ENCODE results near the gene HIP1. TPM values are rescaled to one million over a fixed set of nuclear protein-coding genes. Genes with fewer than 3 reads are reported as not detected.

Gene HIP1
- total RNA-seq, 1 experiment from 2014 or later: 11.1 TPM

DNA sequence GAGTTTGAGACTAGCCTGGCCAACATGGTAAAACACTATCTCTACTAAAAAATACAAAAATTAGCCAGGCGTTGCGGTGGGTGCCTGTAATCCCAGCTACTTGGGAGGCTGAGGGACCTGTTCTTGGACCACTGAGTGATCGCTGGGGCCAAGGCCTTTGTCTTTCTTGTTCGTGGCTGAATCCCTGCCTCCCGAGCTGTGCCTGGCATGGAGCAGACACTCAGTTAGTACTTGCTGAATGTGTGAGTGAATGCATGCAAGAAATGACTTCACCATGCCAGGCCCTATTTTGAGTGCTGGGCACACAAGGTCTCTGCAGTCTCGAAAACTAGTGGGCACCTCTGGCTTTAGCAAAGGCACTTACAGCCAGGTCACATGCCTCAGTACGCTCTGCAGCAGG is 85.1 kb downstream of the HIP1 start:
- DNase-seq (ENCODE audit: unreplicated experiment): no peak
- CTCF ChIA-PET: no interaction called here
- no peaks in the 10 kb centered on the region for H3K27me3 Mint-ChIP-seq (ENCODE audit: insufficient read depth, unreplicated experiment)
- no peak overlapping the region for H3K27ac Mint-ChIP-seq (ENCODE audit: low read depth, unreplicated experiment)
- TF ChIP-seq CTCF (IDR thresholded peaks at IDR 0.05; ENCODE audit: unreplicated experiment): no peak
- H3K4me3 Mint-ChIP-seq (ENCODE audit: unreplicated experiment): no peak overlapping the region
- H3K9me3 Mint-ChIP-seq (ENCODE audit: unreplicated experiment): no peaks in the 10 kb centered on the region
- H3K36me3 Mint-ChIP-seq (ENCODE audit: insufficient read depth, unreplicated experiment): peaks cover 13% of the 10 kb centered on the region
- POLR2A ChIA-PET: no interaction called here
- BruUV-seq (replicated peaks): no TSS peak
- H3K4me1 Mint-ChIP-seq (ENCODE audit: insufficient read depth, unreplicated experiment): peaks cover 6% of the 10 kb centered on the region
- intact Hi-C loops (cut with micrococcal nuclease): no loop called here

- POLR2A ChIA-PET: no interaction called here
- Mint-ChIP-seq H3K9me3 (ENCODE audit: unreplicated experiment) (no peaks in the 10 kb centered on the region), H3K27me3 (ENCODE audit: insufficient read depth, unreplicated experiment) (no peaks in the 10 kb centered on the region), H3K36me3 (ENCODE audit: insufficient read depth, unreplicated experiment) (peaks cover 7% of the 10 kb centered on the region), H3K4me3 (ENCODE audit: unreplicated experiment) (no peak overlapping the region), H3K4me1 (ENCODE audit: insufficient read depth, unreplicated experiment) (peaks cover 6% of the 10 kb centered on the region), H3K27ac (ENCODE audit: low read depth, unreplicated experiment) (no peak overlapping the region)
- intact Hi-C loops (cut with micrococcal nuclease): no loop called here
- CTCF ChIA-PET: interaction anchor here (1.2 kb wide), 1 partner anchor 110 kb away, joined by 4 read pairs; no protein-coding TSS in a partner anchor
- no TSS peak for BruUV-seq (replicated peaks)
- no peak for TF ChIP-seq CTCF (IDR thresholded peaks at IDR 0.05; ENCODE audit: unreplicated experiment)
- no peak for DNase-seq (ENCODE audit: unreplicated experiment)
These were observed 86.0 kb downstream of the HIP1 start for GRCh38 chr7:75652788-75653187.

- no peak for TF ChIP-seq CTCF (IDR thresholded peaks at IDR 0.05; ENCODE audit: unreplicated experiment)
- no peak for DNase-seq (ENCODE audit: unreplicated experiment)
- POLR2A ChIA-PET: interaction anchor here (0.7 kb wide), 1 partner anchor 10 kb away, joined by 3 read pairs; no protein-coding TSS in a partner anchor
- Mint-ChIP-seq H3K27me3 (ENCODE audit: insufficient read depth, unreplicated experiment) (no peaks in the 10 kb centered on the region), H3K27ac (ENCODE audit: low read depth, unreplicated experiment) (no peak overlapping the region), H3K4me1 (ENCODE audit: insufficient read depth, unreplicated experiment) (peaks cover 6% of the 10 kb centered on the region), H3K9me3 (ENCODE audit: unreplicated experiment) (no peaks in the 10 kb centered on the region), H3K4me3 (ENCODE audit: unreplicated experiment) (no peak overlapping the region), H3K36me3 (ENCODE audit: insufficient read depth, unreplicated experiment) (peaks cover 7% of the 10 kb centered on the region)
- no TSS peak for BruUV-seq (replicated peaks)
- intact Hi-C loops (cut with micrococcal nuclease): no loop called here
- CTCF ChIA-PET: no interaction called here
These were observed 88.1 kb downstream of the HIP1 start for GRCh38 chr7:75650681-75651080.

- Mint-ChIP-seq H3K36me3 (ENCODE audit: insufficient read depth, unreplicated experiment) (peaks cover 7% of the 10 kb centered on the region), H3K27me3 (ENCODE audit: insufficient read depth, unreplicated experiment) (no peaks in the 10 kb centered on the region), H3K27ac (ENCODE audit: low read depth, unreplicated experiment) (no peak overlapping the region), H3K4me3 (ENCODE audit: unreplicated experiment) (no peak overlapping the region), H3K4me1 (ENCODE audit: insufficient read depth, unreplicated experiment) (peaks cover 6% of the 10 kb centered on the region), H3K9me3 (ENCODE audit: unreplicated experiment) (no peaks in the 10 kb centered on the region)
- intact Hi-C loops (cut with micrococcal nuclease): no loop called here
- TF ChIP-seq CTCF (IDR thresholded peaks at IDR 0.05; ENCODE audit: unreplicated experiment): no peak
- POLR2A ChIA-PET: no interaction called here
- no peak for DNase-seq (ENCODE audit: unreplicated experiment)
- no TSS peak for BruUV-seq (replicated peaks)
- CTCF ChIA-PET: interaction anchor here (0.9 kb wide), 1 partner anchor 82 kb away, joined by 4 read pairs; no protein-coding TSS in a partner anchor
These were observed 88.7 kb downstream of the HIP1 start for GRCh38 chr7:75650062-75650461.

Data from MCF 10A (cell line).